ENCODE measurements around the gene CTSW.

Gene CTSW

DNA sequence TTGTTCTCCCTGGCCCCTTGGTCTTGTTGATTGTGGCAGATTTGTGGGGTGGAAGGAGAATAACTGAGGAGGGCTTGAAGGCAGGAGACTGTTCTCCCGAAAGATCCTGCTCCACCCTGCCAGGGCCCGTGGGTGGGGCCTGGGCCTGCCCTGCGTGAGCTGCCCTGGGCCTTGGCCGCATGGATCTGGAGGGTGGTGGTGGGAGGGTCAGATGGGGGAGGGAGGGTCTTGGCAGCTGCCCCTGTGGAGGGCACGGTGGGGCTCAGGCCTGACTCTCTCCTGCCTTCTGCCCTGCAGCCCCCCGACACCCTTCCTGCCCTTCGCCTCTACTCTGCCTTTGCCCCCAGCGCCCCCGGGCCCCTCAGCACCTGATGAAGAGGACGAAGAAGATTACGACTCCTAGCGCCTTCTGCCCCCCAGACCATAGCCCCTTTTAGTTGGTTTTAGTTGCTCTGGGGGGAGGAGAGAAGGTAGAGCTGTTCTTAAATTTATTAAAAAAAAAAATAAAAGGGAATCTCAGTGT, 41.5 kb downstream of the CTSW start:
- H3K4me1 ChIP-seq (ENCODE audit: insufficient read depth, low read length), result peaks cover 8% of the 10 kb centered on the region; the same call in 1 of the 2 replicates
- H3K9ac ChIP-seq (ENCODE audit: low read depth, low read length), result no peak overlapping the region
- no peaks in the 10 kb centered on the region for H3K9me3 ChIP-seq (ENCODE audit: control insufficient read depth, insufficient read depth, low read length)
- H3K36me3 ChIP-seq (ENCODE audit: insufficient read depth, low read length), result no peaks in the 10 kb centered on the region; the same call in 1 of the 2 replicates

DNA sequence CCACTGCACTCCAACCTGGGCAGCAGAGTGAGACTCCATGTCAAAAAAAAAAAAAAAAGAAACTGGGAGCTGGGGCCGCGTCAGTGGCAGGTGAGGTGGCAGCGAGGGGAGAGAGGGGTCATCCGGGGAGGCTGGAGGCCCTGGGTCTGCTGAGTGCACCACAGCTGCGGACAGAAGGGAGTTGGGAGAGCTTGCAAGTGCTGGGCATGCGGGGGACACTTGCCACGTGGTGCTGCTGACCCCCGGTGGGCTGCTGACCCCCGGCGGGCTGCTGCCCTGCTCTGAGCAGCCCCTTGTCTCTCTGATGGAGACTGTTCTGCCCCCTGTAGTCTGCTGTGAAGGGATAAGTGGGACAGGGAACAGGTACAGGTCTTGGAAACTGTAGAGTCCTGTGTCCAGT, 42.2 kb downstream of the CTSW start:
- Histone ChIP-seq H3K36me3 (ENCODE audit: insufficient read depth, low read length) (no peaks in the 10 kb centered on the region; the same call in 1 of the 2 replicates), H3K9me3 (ENCODE audit: control insufficient read depth, insufficient read depth, low read length) (no peaks in the 10 kb centered on the region), H3K9ac (ENCODE audit: low read depth, low read length) (no peak overlapping the region), H3K4me1 (ENCODE audit: insufficient read depth, low read length) (peaks cover under 1% of the 10 kb centered on the region; the same call in 1 of the 2 replicates)

DNA sequence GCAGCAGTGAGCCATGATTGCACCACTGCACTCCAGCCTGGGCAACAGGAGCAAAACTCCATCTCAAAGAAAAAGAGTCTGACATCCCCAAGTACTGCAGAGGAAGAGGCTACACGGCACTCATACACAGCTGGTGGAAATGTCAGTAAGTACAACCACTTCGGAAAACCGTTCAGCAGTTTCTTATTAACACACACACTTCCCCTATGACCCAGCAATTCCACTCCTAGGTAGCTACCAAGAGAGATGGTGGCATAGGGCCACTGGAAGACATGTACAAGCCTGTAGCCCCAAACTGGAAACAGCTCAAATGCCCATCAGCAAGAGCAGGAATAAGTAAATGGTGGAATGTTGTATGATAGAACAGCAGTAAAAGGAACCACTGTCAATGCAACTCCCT, 42.9 kb downstream of the CTSW start:
- Histone ChIP-seq H3K9me3 (ENCODE audit: control insufficient read depth, insufficient read depth, low read length) (no peaks in the 10 kb centered on the region), H3K36me3 (ENCODE audit: insufficient read depth, low read length) (no peaks in the 10 kb centered on the region; the same call in 1 of the 2 replicates), H3K9ac (ENCODE audit: low read depth, low read length) (no peak overlapping the region)

DNA sequence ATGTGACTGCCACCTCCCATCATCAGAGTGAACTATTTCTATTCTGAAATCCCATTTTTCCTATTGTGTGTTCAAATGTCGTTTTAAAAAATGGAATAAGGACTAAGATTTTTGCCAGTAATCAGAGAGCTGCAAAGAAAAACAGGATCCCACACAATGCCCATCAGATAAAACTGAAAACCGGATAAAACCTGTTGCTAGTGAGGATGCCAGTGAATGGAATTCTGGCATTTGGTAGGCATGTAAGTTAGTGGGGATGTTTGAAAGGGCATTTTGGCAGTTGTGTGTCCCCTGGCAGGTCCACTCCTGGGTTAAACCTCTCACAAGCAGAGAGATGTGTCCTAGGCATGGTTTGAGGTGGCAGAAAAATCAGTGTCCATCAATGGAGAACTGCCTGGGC, 45.8 kb downstream of the CTSW start:
- Histone ChIP-seq H3K4me1 (ENCODE audit: insufficient read depth, low read length) (no peaks in the 10 kb centered on the region; the same call in 1 of the 2 replicates), H3K9ac (ENCODE audit: low read depth, low read length) (no peak overlapping the region), H3K36me3 (ENCODE audit: insufficient read depth, low read length) (no peaks in the 10 kb centered on the region; the same call in 1 of the 2 replicates), H3K9me3 (ENCODE audit: control insufficient read depth, insufficient read depth, low read length) (no peaks in the 10 kb centered on the region)

More for the DNA sequence above, 42.9 kb downstream of the CTSW start:
- H3K4me1 ChIP-seq (ENCODE audit: insufficient read depth, low read length), result no peaks in the 10 kb centered on the region; the same call in 1 of the 2 replicates

DNA sequence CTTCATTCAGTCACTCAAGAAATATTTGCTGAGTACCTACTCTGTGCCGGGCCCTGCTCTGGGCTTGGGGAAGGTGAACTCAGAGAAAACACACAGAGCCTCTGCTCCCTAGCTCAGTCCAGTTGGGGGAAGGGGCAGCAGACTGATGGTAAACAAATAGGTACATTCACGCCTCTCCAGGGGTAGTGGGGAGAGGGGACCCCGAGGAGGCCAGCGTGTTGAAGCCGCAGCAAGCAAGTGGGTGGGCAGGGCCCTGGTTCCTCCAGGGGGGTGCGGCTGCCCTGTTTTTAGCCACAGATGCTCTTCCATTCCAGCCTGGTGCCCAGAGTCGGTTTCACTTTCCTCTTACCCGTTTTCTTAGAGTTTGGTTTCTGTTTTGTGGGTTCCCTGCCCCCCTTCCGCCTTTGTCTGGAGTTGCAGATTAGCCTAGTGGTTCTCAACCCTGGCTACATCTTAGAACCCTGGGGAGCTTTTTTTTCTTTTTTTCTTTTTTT, 48.3 kb downstream of the CTSW start:
- Histone ChIP-seq H3K36me3 (ENCODE audit: insufficient read depth, low read length) (no peaks in the 10 kb centered on the region), H3K4me1 (ENCODE audit: insufficient read depth, low read length) (peaks cover 9% of the 10 kb centered on the region; the same call in 1 of the 2 replicates), H3K9me3 (ENCODE audit: control insufficient read depth, insufficient read depth, low read length) (no peaks in the 10 kb centered on the region), H3K9ac (ENCODE audit: low read depth, low read length) (no peak overlapping the region)

DNA sequence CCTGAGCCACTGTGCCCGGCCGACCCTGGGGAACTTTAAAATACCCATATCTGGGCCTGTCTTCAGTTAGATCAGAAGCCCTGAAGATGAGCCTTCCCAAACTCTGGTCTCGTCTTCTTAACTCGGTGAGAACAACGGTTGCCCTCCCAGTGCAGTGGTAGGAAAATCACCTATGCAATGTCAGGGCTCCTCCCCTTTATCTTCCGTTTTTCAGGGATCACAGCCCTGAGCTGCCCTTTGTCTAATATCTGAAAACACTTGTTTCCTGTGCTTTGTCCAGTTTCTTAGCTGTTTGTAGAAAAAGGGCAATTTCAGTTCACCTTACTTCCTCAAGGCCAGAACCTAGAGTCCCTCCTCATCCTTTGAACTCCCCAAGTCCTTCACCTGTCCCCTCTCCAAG, 49.0 kb downstream of the CTSW start:
- H3K9ac ChIP-seq (ENCODE audit: low read depth, low read length), result no peak overlapping the region
- peaks cover 9% of the 10 kb centered on the region; the same call in 1 of the 2 replicates for H3K4me1 ChIP-seq (ENCODE audit: insufficient read depth, low read length)
- no peaks in the 10 kb centered on the region for H3K36me3 ChIP-seq (ENCODE audit: insufficient read depth, low read length)
- no peaks in the 10 kb centered on the region for H3K9me3 ChIP-seq (ENCODE audit: control insufficient read depth, insufficient read depth, low read length)

DNA sequence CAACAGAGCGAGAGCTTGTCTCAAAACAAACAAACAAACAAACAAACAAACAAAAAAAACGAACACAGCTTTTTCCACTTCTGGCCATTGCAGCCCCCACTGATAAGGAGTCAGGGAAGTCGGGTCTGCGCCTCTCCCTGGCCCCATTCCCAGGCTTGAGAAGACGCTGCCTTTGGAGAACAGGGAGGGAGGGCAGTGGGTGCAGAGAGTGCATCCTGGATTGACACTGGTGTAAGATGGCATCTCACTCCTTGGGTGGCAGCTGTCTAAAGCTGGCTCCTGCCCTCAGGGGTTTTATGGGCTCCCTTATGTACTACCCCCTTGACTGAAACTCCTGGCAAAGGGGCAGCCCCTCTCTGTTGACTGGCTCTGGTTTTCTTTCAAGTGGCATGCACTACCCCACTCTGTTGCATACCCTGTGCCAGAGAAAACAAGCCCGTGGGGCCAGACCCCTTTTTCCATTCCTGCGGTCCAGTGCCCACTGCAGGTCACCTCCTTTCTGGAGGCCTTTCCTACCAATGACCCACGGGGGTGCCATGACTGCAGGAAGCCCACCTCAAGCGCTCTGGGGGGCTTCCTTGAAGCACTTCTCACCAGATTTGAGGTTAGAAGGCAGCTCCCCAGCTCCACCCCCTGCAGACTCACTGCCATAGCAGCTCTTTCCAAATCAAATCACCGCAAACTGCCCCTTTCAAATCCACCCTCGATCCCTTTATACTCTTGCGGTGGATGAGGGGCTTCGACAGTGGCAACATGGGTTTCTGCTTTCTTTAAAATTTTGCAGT, 52.3 kb downstream of the CTSW start:
- Histone ChIP-seq H3K36me3 (ENCODE audit: insufficient read depth, low read length) (no peaks in the 10 kb centered on the region), H3K4me1 (ENCODE audit: insufficient read depth, low read length) (peaks cover 9% of the 10 kb centered on the region; the same call in 1 of the 2 replicates), H3K9me3 (ENCODE audit: control insufficient read depth, insufficient read depth, low read length) (no peaks in the 10 kb centered on the region), H3K9ac (ENCODE audit: low read depth, low read length) (peak overlapping the region; percentile 54; the same call in 1 of the 2 replicates)

DNA sequence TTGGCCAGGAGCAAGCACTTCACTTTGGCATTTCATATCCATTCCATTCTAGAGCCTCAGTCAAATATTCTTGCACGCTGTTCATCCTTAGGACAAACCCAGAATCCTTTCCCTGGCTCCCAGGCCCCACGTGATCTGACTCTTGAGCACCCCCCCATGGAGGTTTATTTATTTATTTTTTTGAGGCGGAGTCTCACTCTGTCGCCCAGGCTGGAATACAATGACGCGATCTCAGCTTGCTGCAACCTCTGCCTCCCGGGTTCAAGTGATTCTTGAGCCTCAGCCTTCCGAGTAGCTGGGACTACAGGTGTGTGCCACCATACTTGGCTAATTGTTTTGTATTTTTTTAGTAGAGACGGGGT, 52.9 kb downstream of the CTSW start:
- Histone ChIP-seq H3K36me3 (ENCODE audit: insufficient read depth, low read length) (no peaks in the 10 kb centered on the region), H3K4me1 (ENCODE audit: insufficient read depth, low read length) (peaks cover 12% of the 10 kb centered on the region), H3K9me3 (ENCODE audit: control insufficient read depth, insufficient read depth, low read length) (no peaks in the 10 kb centered on the region), H3K9ac (ENCODE audit: low read depth, low read length) (peak overlapping the region; percentile 54; the same call in 1 of the 2 replicates)
